ENCODE results near the gene CUTA.

- no peak for TF ChIP-seq EZH2 (IDR thresholded peaks at IDR 0.05; ENCODE audit: insufficient read depth, poor library complexity, severe bottlenecking)
- TF ChIP-seq EZH2phosphoT487 (IDR thresholded peaks at IDR 0.05; ENCODE audit: insufficient read depth, low read depth) = no peak
These were observed 17.1 kb upstream of the CUTA start for GRCh38 chr6:33434961-33435360.

Data from GM23248 (cell line).